Measurements from ENCODE around the gene FBXO47.
A peak's percentile ranks its signal among the peaks of the same experiment; 100 is the strongest.
"Not testable (repeated sequence)": the region's sequence is repeated elsewhere in the genome, so short reads cannot be mapped to it uniquely, and the experiment has no call there.

The FBXO47 gene

GRCh38 chr17:38978180-38978579 is 11.0 kb upstream of the FBXO47 start:
- no peak for DNase-seq

- peak; percentile 24 for DNase-seq
Measured at GRCh38 chr17:38976187-38976551, 9.0 kb upstream of the FBXO47 start.

- no peak for DNase-seq
Measured at GRCh38 chr17:38970804-38971203, 3.6 kb upstream of the FBXO47 start.

GRCh38 chr17:38970128-38970527 is 2.9 kb upstream of the FBXO47 start:
- DNase-seq = no peak

GRCh38 chr17:38969281-38969680 is 2.1 kb upstream of the FBXO47 start:
- DNase-seq = no peak

GRCh38 chr17:38961413-38961812 is 5.8 kb downstream of the FBXO47 start:
- DNase-seq = no peak

GRCh38 chr17:38960402-38960801 is 6.8 kb downstream of the FBXO47 start:
- no peak for DNase-seq

GRCh38 chr17:38959508-38959907 is 7.7 kb downstream of the FBXO47 start:
- no peak for DNase-seq

- DNase-seq = no peak
Measured at GRCh38 chr17:38958756-38959155, 8.4 kb downstream of the FBXO47 start.

GRCh38 chr17:38958326-38958725 is 8.9 kb downstream of the FBXO47 start:
- DNase-seq = no peak

GRCh38 chr17:38953800-38954199 is 13.4 kb downstream of the FBXO47 start:
- not testable (repeated sequence) for DNase-seq

GRCh38 chr17:38947189-38947588 is 20.0 kb downstream of the FBXO47 start:
- no peak for DNase-seq

GRCh38 chr17:38943607-38944006 is 23.6 kb downstream of the FBXO47 start:
- DNase-seq = peak; percentile 44

- no peak for DNase-seq
Measured at GRCh38 chr17:38942696-38943334, 24.4 kb downstream of the FBXO47 start.

- DNase-seq = no peak
Measured at GRCh38 chr17:38940404-38940803, 26.8 kb downstream of the FBXO47 start.

- no peak for DNase-seq
Measured at GRCh38 chr17:38939987-38940386, 27.2 kb downstream of the FBXO47 start.

GRCh38 chr17:38933962-38934361 is 33.2 kb downstream of the FBXO47 start:
- not testable (repeated sequence) for DNase-seq

GRCh38 chr17:38930782-38931181 is 36.4 kb downstream of the FBXO47 start:
- DNase-seq = not testable (repeated sequence)

GRCh38 chr17:38926293-38927070 is 40.7 kb downstream of the FBXO47 start:
- DNase-seq = peak; percentile 77

GRCh38 chr17:38925263-38925995 is 41.8 kb downstream of the FBXO47 start, which contains the start of gene LASP1NB:
Gene LASP1NB (plus strand): TSS chr17:38925614.
- DNase-seq = peak; percentile 22

GRCh38 chr17:38922538-38923297 is 44.5 kb downstream of the FBXO47 start:
- no peak for DNase-seq

GRCh38 chr17:38921756-38922411 is 45.3 kb downstream of the FBXO47 start:
- DNase-seq = no peak

Data from activated CD4-positive, alpha-beta T cell treated with anti-CD3 and anti-CD28 coated beads, Interleukin-2, Interleukin-6, amounts not matched to agents 100 ng/mL and 50 ng/mL, durations not matched to agents 16 hours and 8 hours (primary cell).